Measurements from ENCODE around the gene ZNRF3.
"Not testable (repeated sequence)": the region's sequence is repeated elsewhere in the genome, so short reads cannot be mapped to it uniquely, and the experiment has no call there.

ZNRF3 gene

GRCh38 chr22:28883917-28884746 lies 760 bp downstream of the ZNRF3 start:
- TF ChIP-seq CTCF (IDR thresholded peaks at IDR 0.05; ENCODE audit: low read depth, low read length) = no peak
- peak; percentile 27 to 50 for DNase-seq (ENCODE audit: low read depth in 2 of 2)
- peak overlapping the region; percentile 56 to 60 for H3K4me3 ChIP-seq (replicated peaks in 1 of 2; ENCODE audit: low read depth in 2 of 2, low read length in 2 of 2)

- DNase-seq (ENCODE audit: low read depth in 2 of 2) = no peak
- H3K4me3 ChIP-seq (replicated peaks in 1 of 2; ENCODE audit: low read depth in 2 of 2, low read length in 2 of 2) = peak overlapping the region; percentile 56 to 60
- no peak for TF ChIP-seq CTCF (IDR thresholded peaks at IDR 0.05; ENCODE audit: low read depth, low read length)
Measured at GRCh38 chr22:28884747-28885350, 1.5 kb downstream of the ZNRF3 start.

GRCh38 chr22:28885939-28886338 lies 2.6 kb downstream of the ZNRF3 start:
- TF ChIP-seq CTCF (IDR thresholded peaks at IDR 0.05; ENCODE audit: low read depth, low read length) = no peak
- no peak overlapping the region for H3K4me3 ChIP-seq (replicated peaks in 1 of 2; ENCODE audit: low read depth in 2 of 2, low read length in 2 of 2)
- DNase-seq (ENCODE audit: low read depth in 2 of 2) = no peak

DNA sequence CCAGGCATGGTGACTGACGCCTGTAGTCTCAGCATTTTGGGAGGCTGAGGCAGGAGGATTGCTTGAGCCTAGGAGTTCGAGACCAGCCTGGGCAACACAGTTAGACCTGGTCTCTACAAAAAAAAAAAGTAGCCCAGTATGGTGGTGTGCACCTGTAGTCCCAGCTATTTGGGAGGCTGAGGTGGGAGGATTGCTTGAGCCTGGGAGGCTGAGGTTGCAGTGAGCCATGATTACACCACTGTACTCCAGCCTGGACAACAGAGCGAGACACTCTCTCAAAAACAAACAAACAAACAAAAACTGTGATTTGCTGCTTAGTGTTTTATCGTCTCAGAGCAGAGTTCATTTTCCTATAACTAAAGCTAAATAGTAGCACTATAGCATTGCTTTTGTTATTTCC lies 3.3 kb downstream of the ZNRF3 start:
- DNase-seq (ENCODE audit: low read depth in 2 of 2); H3K4me3 ChIP-seq (replicated peaks in 1 of 2; ENCODE audit: low read depth in 2 of 2, low read length in 2 of 2): not testable (repeated sequence)

DNA sequence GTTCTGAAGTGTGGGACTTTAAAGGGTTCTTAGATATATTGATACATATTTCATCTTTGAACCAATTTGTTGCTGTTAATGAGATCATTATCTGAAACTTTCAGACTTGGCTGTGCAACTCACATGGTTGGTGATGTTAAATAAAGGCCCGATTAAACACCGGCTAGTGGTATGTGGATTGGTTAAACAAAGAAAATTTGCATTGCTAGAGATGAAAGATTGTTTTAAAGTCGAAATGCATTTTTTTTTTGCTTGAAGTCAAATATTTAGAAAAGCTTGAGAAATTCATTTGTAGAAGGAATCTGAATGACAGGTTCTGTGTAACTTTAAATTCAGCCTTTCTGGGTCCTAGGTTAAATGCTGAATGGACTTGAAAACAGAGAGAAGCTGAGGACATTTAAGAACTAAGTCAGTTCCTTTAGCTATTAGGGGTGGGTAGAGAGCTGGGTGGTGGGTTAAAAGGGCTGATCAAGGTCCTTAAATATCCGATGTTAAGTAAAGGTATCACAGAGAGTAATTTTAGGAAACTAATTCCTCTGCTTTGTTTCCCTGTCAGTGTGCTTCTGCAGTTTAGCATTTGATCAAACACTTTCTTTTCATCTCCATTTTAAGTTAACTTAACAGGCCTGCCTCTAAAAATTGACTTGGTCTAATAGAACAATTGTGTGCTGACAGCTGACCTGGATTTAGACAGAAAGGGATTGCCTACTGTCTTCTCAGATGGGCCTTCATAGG lies 4.5 kb downstream of the ZNRF3 start:
- no peak for DNase-seq (ENCODE audit: low read depth in 2 of 2)
- no peak for TF ChIP-seq CTCF (IDR thresholded peaks at IDR 0.05; ENCODE audit: low read depth, low read length)
- no peak overlapping the region for H3K4me3 ChIP-seq (replicated peaks in 1 of 2; ENCODE audit: low read depth in 2 of 2, low read length in 2 of 2)

DNA sequence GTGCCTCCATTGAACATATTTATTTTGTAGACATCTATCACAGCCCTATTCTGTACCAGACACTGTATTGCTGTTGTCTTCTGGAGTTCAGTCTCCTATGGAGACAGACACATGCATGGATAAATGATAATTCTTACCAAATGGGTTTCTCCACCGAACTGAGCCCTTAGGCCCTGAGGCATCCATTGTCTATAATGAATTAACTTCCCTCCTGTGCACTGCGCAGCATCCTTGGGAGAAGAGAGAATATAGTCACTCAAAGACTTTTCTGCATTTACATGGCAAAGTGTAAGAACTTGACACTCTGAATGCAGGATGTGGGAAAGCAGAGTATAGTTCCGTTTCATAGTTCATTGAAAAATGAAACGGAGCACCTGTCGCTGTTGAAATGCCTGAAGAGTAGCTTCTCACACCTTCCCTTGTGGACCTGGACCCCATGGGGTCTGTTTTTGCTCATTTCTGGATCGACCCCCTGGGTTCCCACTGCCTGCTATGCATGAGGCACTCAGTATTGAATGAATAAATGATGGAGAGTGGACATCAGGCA lies 6.2 kb downstream of the ZNRF3 start:
- DNase-seq (ENCODE audit: low read depth in 2 of 2) = no peak
- H3K4me3 ChIP-seq (replicated peaks in 1 of 2; ENCODE audit: low read depth in 2 of 2, low read length in 2 of 2) = no peak overlapping the region
- TF ChIP-seq CTCF (IDR thresholded peaks at IDR 0.05; ENCODE audit: low read depth, low read length) = no peak

All from cardiac fibroblast (primary cell).